ENCODE data around the gene SNTA1. TPM values are rescaled to one million over a fixed set of nuclear protein-coding genes. Genes with fewer than 3 reads are reported as not detected.

Gene SNTA1
- total RNA-seq, 1 experiment from 2014 or later, result 9.9 TPM

DNA sequence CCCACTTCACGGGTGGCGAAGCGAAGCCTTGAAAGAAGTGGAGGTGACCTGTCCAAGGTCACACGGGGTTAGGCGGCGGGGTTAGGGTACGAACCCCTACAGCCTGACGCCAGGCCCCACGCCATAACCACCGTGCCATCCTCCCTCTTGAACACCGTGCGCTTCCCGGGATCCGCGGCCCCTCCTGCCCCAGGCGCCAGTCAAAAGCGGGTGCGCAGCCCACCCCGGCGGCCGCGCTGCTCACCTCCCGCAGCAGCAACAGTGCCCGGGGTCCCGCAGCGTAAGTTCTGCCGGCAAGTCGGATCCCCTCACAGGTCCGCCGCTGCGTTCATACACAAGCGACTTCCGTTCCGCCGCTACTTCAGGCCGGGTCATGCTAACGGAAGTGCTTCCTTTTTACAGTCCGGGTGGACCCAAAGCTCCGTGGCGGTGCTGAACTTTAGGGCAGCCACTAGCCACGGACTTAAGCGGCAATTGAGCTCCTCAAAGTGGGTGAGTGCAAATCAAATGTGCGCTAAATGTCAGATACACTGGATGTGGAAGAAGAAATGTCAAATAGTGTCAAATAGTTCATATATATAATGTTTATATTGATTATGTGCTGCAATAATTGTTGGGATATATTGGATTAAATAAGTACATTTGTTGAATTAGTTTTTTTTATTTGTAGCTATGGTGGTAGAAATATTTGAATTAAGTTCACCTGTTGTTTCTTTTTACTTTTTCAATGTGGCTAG lies 42.2 kb downstream of the SNTA1 start, which contains the start of gene CDK5RAP1:
CDK5RAP1 (minus strand) TSS at position 336 of the 737 bp plus-strand sequence. CDS start 4,455 bp downstream, outside the sequence.
- peak within 1 kb of the TSS in 2 of 3 experiments; percentile 65 to 96; a peak in 3 of 7 replicates for H3K27ac Mint-ChIP-seq
- H3T11ph ChIP-seq (ENCODE audit: low read length), result no peak within 1 kb of the TSS
- TF ChIP-seq CTCF (conservative IDR thresholded peaks at IDR 0.05), result no peak
- no CpG with 5 or more reads among the region's 43 CpGs for WGBS (ENCODE audit: extremely low coverage, insufficient read length, low lambda C conversion rate)
- H4K8ac ChIP-seq (replicated peaks; ENCODE audit: insufficient read length, low read depth, low read length), result no peak within 1 kb of the TSS
- H3K36me3 Mint-ChIP-seq (ENCODE audit: insufficient read depth in 1 of 3, low read depth in 3 of 3), result peaks cover under 1 to 6% (median 1%) of the 10 kb centered on the region in 3 experiments
- no peaks in the 10 kb centered on the region for H3K79me1 ChIP-seq (ENCODE audit: insufficient read depth, low read depth, low read length, poor library complexity, severe bottlenecking)
- H3K4ac ChIP-seq (ENCODE audit: low read depth, low read length), result no peak within 1 kb of the TSS
- H3K4me1 ChIP-seq (ENCODE audit: insufficient read depth, low read length), result peaks cover 4% of the 10 kb centered on the region; the same call in 1 of the 2 replicates
- H3K27me3 Mint-ChIP-seq (ENCODE audit: low read depth), result no peaks in the 10 kb centered on the region
- H3K27ac ChIP-seq (ENCODE audit: insufficient read length, low read depth, low read length), result no peak within 1 kb of the TSS
- no peaks in the 10 kb centered on the region for H4K20me1 ChIP-seq (ENCODE audit: control insufficient read depth, insufficient read depth, insufficient read length)
- peaks cover 13 to 14% of the 10 kb centered on the region in 2 experiments for H3K4me1 Mint-ChIP-seq
- no peak within 1 kb of the TSS for H2BK5ac ChIP-seq (ENCODE audit: insufficient read length, low read length)
- H2BK120ac ChIP-seq (ENCODE audit: low read depth, low read length, poor library complexity, severe bottlenecking), result no peak within 1 kb of the TSS
- peaks cover 10% of the 10 kb centered on the region; the same call in 1 of the 2 replicates for H3K79me2 ChIP-seq (ENCODE audit: insufficient read depth, low read length)
- H2BK15ac ChIP-seq (ENCODE audit: low read depth, low read length), result no peak within 1 kb of the TSS
- peaks cover 5% of the 10 kb centered on the region for H3K23me2 ChIP-seq (ENCODE audit: insufficient read length, low read depth, low read length, poor library complexity, severe bottlenecking)
- no peak within 1 kb of the TSS for H4K91ac ChIP-seq (ENCODE audit: insufficient read length, low read depth, low read length)
- H2BK20ac ChIP-seq (ENCODE audit: low read depth, low read length, poor library complexity, severe bottlenecking), result no peak within 1 kb of the TSS
- no peak within 1 kb of the TSS for H2AK5ac ChIP-seq (ENCODE audit: insufficient read length, low read length)
- no peaks in the 10 kb centered on the region for H3K27me3 ChIP-seq (ENCODE audit: insufficient read depth, low read length)
- no peak within 1 kb of the TSS for H2BK12ac ChIP-seq (ENCODE audit: insufficient read length, low read depth, low read length)
- H3K9ac ChIP-seq (ENCODE audit: extremely low read depth, insufficient read length, low read length), result peak within 1 kb of the TSS; percentile 14
- H3K23ac ChIP-seq (ENCODE audit: insufficient read length, low read depth, low read length), result no peak within 1 kb of the TSS
- peak; percentile 89 for DNase-seq
- H3K4me3 Mint-ChIP-seq, result peak within 1 kb of the TSS; percentile 88 to 93
- H3K56ac ChIP-seq (ENCODE audit: insufficient read length, low read depth, low read length), result no peak within 1 kb of the TSS
- no peak within 1 kb of the TSS for H4K5ac ChIP-seq (ENCODE audit: insufficient read length, low read depth, low read length)
- no peaks in the 10 kb centered on the region for H3K9me3 ChIP-seq (ENCODE audit: control insufficient read depth, low read depth, low read length)
- H3K18ac ChIP-seq (ENCODE audit: insufficient read length, low read depth, low read length), result no peak within 1 kb of the TSS
- H3K4me2 ChIP-seq (ENCODE audit: insufficient read depth, insufficient read length, low read length), result peak within 1 kb of the TSS; percentile 45
- no peak within 1 kb of the TSS for H2AFZ ChIP-seq (ENCODE audit: low read length)
- H3K9me3 Mint-ChIP-seq, result no peaks in the 10 kb centered on the region; a peak in 1 of 5 replicates
- H3K14ac ChIP-seq (ENCODE audit: insufficient read depth, low read length), result no peak within 1 kb of the TSS

Measured in H9 (cell line).